ENCODE data around the gene COL27A1. TPM values are rescaled to one million over a fixed set of nuclear protein-coding genes. Genes with fewer than 3 reads are reported as not detected.
A peak's percentile ranks its signal among the peaks of the same experiment; 100 is the strongest.

The COL27A1 gene
- total RNA-seq, 1 donor = 2.1 TPM

GRCh38 chr9:114149181-114149580 is 6.2 kb upstream of the COL27A1 start:
- no peak for TF ChIP-seq CTCF (IDR thresholded peaks at IDR 0.05; ENCODE audit: insufficient read depth, low read length)
- H3K4me3 ChIP-seq (ENCODE audit: low read depth, low read length) = no peak overlapping the region
- DNase-seq (ENCODE audit: low read depth) = no peak

- no peak overlapping the region for H3K4me3 ChIP-seq (ENCODE audit: low read depth, low read length)
- no peak for DNase-seq (ENCODE audit: low read depth)
- TF ChIP-seq CTCF (IDR thresholded peaks at IDR 0.05; ENCODE audit: insufficient read depth, low read length) = no peak
Measured at GRCh38 chr9:114149765-114150340, 5.5 kb upstream of the COL27A1 start.

- TF ChIP-seq CTCF (IDR thresholded peaks at IDR 0.05; ENCODE audit: insufficient read depth, low read length) = no peak
- no peak overlapping the region for H3K4me3 ChIP-seq (ENCODE audit: low read depth, low read length)
- no peak for DNase-seq (ENCODE audit: low read depth)
Measured at GRCh38 chr9:114150608-114151007, 4.7 kb upstream of the COL27A1 start.

GRCh38 chr9:114151426-114151956 is 3.8 kb upstream of the COL27A1 start:
- no peak for DNase-seq (ENCODE audit: low read depth)
- no peak for TF ChIP-seq CTCF (IDR thresholded peaks at IDR 0.05; ENCODE audit: insufficient read depth, low read length)
- H3K4me3 ChIP-seq (ENCODE audit: low read depth, low read length) = no peak overlapping the region

- TF ChIP-seq CTCF (IDR thresholded peaks at IDR 0.05; ENCODE audit: insufficient read depth, low read length) = peak; percentile 31
- H3K4me3 ChIP-seq (ENCODE audit: low read depth, low read length) = peak overlapping the region; percentile 17
- DNase-seq (ENCODE audit: low read depth) = no peak
Measured at GRCh38 chr9:114153761-114154599, 1.4 kb upstream of the COL27A1 start.

GRCh38 chr9:114154600-114155102 is 686 bp upstream of the COL27A1 start:
- no peak for DNase-seq (ENCODE audit: low read depth)
- TF ChIP-seq CTCF (IDR thresholded peaks at IDR 0.05; ENCODE audit: insufficient read depth, low read length) = no peak
- H3K4me3 ChIP-seq (ENCODE audit: low read depth, low read length) = peak overlapping the region; percentile 17

Measured in fibroblast of the aortic adventitia (primary cell).